Pancreas (tissue), 10 donors: ENCODE data around the gene MAU2. TPM values are rescaled to one million over a fixed set of nuclear protein-coding genes. Genes with fewer than 3 reads are reported as not detected.

Experiments used
- ATAC-seq, 4 donors: fragments of 200-7000 bp; cut with Tn5 transposase; one replicate each; pipeline versions ENCODE4 v1.8.0 to v1.9.1; 2020; ENCODE audit warnings: mild to moderate bottlenecking in 4 of 4, moderate library complexity in 4 of 4
- DNase-seq, 6 donors: peaks; one replicate each; pipeline ENCODE4 v3.0.0-alpha.2; 2020
- FAIRE-seq: peaks from 2 replicates; lab custom pipeline; 2012; peaks lifted over from hg19 to GRCh38; lab: Jason Lieb, UNC
- H3K27ac ChIP-seq, 4 donors: fragments of 200-600 bp; sonication (generic); 1 replicate in 3 of 4; 2 replicates in 1 of 4; pipeline versions ENCODE4 v1.5.0 to v1.8.0; 2020
- H3K27me3 ChIP-seq, 4 donors: fragments of 200-600 bp; one replicate each; pipeline ENCODE4 v1.8.0; 2021
- H3K36me3 ChIP-seq, 3 donors: fragments of 200-600 bp; sonication (generic) in 1 of 3; one replicate each; pipeline versions ENCODE4 v1.5.0 to v1.8.0; 2020 to 2021
- H3K4me1 ChIP-seq, 3 donors: fragments of 200-600 bp; one replicate each; pipeline ENCODE4 v1.8.0; 2021
- H3K4me3 ChIP-seq, 4 donors: fragments of 200-600 bp; sonication (generic) in 2 of 4; one replicate each; pipeline versions ENCODE4 v1.5.0 to v1.8.0; 2020 to 2021
- H3K9me3 ChIP-seq, 4 donors: fragments of 200-600 bp; one replicate each; pipeline ENCODE4 v1.8.0; 2021
- WGBS, 2 donors: extraction: QIAGEN DNeasy Blood & Tissue Kit; methylation state at CpG; one replicate each; pipeline ENCODE4 v1.1.7; 2013; 5-methylcytosine and 5-hydroxymethylcytosine counted together
- intact Hi-C, 3 donors: fragments of 100-400 bp; cut with DNase I; formaldehyde crosslinking; loops; one replicate each; pipeline versions ENCODE4 v1.11.1 to v1.14.2; 2022
- polyA plus RNA-seq, 2 donors: library from polyadenylated mRNA; stranded (reverse); fragments of 200-250 nt; gene quantifications; one replicate each; pipeline ENCODE4 v1.2.3, GENCODE V29; 2013
- total RNA-seq, 6 donors: library from RNA; stranded (reverse); fragmentation: NEBNext Ultra II Directional in 4 of 6; extraction: Animal tissue kit (Norgen Biotek cat#: 25700) in 4 of 6; gene quantifications; one replicate each; pipeline versions ENCODE4 v1.2.1 to v1.2.4, GENCODE V29; 2021 to 2023
- TF ChIP-seq, protein P1 (sequence below), 4 donors: fragments of 200-600 bp; sonication (generic) in 3 of 4; IDR thresholded peaks; one replicate each; pipeline versions ENCODE4 v1.5.0 to v1.8.0; 2021; ENCODE audit warnings: antibody characterized with exemption in 4 of 4
- donor health status: healthy with polysubstance abuse.
- donor health status: DM: no; HTN: no; CAD: no; lungs with moderate emphysema.
- donor health status: DM: no; HTN: no; CAD: no.
- donor health status: control.
- donor health status: control.
- donor health status: Bipolar disorder and iron deficiency.
- donor health status: DM: yes; HTN: yes; CAD: no.
- donor health status: DM: no; HTN: no; CAD: no.
- donor health status: DM: no; HTN: no; CAD: no.
- donor health status: DM: yes; HTN: yes; CAD: no.

MAU2 gene
- total and polyA plus RNA-seq, 8 donors, result 22.6 to 38.8 (median 30.2) TPM

DNA sequence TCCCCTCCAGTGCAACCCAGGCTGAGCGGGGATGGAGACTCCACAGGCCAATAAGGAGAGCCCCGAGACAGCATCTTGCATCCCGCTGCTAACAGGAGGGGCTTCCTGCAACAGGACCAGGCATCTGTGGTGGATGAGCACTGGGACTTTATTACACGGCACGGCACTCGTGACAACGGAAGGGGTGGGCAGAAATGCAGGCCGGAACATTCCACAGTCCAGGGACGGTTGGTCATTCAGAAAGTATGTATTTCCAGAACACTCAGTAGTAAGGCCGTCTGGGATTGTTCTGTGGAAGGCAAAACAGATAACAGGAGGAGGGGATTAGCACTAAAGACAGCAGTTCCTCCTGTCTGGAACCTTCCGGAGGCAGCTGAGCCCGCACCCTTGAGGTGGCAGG lies 44.2 kb upstream of the MAU2 start:
- no peaks in the 10 kb centered on the region for H3K9me3 ChIP-seq
- no peaks in the 10 kb centered on the region for H3K27me3 ChIP-seq
- H3K36me3 ChIP-seq, result peaks cover 0 to 26% (median 0%) of the 10 kb centered on the region in 3 donors
- 86 to 93% methylated on average over 12 of the region's 12 CpGs for WGBS, 2 donors
- no peak for FAIRE-seq
- no peak overlapping the region for H3K27ac ChIP-seq
- no peak for DNase-seq
- no peak for ATAC-seq
- H3K4me3 ChIP-seq, result no peak overlapping the region
- intact Hi-C loops, result no loop called here
- H3K4me1 ChIP-seq, result no peaks in the 10 kb centered on the region
- TF ChIP-seq, protein P1, sequence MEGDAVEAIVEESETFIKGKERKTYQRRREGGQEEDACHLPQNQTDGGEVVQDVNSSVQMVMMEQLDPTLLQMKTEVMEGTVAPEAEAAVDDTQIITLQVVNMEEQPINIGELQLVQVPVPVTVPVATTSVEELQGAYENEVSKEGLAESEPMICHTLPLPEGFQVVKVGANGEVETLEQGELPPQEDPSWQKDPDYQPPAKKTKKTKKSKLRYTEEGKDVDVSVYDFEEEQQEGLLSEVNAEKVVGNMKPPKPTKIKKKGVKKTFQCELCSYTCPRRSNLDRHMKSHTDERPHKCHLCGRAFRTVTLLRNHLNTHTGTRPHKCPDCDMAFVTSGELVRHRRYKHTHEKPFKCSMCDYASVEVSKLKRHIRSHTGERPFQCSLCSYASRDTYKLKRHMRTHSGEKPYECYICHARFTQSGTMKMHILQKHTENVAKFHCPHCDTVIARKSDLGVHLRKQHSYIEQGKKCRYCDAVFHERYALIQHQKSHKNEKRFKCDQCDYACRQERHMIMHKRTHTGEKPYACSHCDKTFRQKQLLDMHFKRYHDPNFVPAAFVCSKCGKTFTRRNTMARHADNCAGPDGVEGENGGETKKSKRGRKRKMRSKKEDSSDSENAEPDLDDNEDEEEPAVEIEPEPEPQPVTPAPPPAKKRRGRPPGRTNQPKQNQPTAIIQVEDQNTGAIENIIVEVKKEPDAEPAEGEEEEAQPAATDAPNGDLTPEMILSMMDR (IDR thresholded peaks at IDR 0.05), result no peak

DNA sequence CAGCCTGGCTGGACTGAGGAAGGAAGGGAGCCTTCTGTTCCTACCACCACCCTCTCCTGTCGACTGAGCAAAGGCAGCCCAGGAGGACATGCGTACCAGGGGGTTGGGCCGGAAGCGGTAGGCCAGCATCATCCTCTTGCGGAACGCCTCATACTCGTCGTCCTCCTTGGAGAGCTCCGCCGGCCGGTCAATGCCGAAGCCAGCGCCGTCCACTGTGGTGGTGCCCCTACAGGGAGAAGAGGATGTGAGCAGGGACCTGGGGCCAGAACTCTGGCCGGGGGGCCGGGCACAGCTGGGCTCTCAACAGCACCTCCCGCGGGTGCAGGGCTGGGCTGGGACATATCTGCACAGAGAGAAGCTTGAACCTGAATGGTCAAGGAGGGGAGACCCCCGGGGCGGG lies 43.8 kb upstream of the MAU2 start:
- intact Hi-C loops, result no loop called here
- H3K4me1 ChIP-seq, result no peaks in the 10 kb centered on the region
- DNase-seq (peak in 1 of 6 donors; percentile 74), ATAC-seq (no peak), FAIRE-seq (no peak)
- no peaks in the 10 kb centered on the region for H3K9me3 ChIP-seq
- no peaks in the 10 kb centered on the region for H3K27me3 ChIP-seq
- H3K36me3 ChIP-seq, result peaks cover 0 to 26% (median 0%) of the 10 kb centered on the region in 3 donors
- no peak overlapping the region for H3K27ac ChIP-seq
- 92 to 97% methylated on average over 13 to 20 of the region's 20 CpGs for WGBS, 2 donors
- TF ChIP-seq, protein P1 (IDR thresholded peaks at IDR 0.05), result no peak
- H3K4me3 ChIP-seq, result no peak overlapping the region

DNA sequence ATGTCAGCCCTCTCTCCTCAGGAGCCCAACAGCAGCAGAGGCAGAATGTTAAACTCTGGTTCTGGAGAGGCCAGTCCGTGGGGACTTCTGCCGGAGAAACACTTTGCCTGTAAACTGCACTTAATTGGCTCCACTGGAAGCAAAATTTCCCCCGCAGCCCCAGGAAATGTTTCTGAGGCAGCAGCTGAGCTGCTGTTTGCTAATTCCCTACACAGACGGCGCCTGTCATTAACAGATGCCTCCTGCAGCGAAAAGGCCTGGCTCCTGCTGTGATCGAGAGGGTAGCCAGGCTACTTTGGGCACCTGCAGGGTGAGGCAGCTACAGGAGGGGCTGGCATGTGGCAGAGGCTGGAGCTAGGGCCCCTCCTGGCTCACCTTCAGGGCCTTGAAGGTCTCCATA lies 42.3 kb upstream of the MAU2 start:
- H3K27ac ChIP-seq, result no peak overlapping the region
- intact Hi-C loops, result no loop called here
- no peaks in the 10 kb centered on the region for H3K4me1 ChIP-seq
- ATAC-seq (peak in 1 of 4 donors; percentile 9), DNase-seq (no peak), FAIRE-seq (no peak)
- H3K4me3 ChIP-seq, result no peak overlapping the region
- H3K27me3 ChIP-seq, result no peaks in the 10 kb centered on the region
- TF ChIP-seq, protein P1 (IDR thresholded peaks at IDR 0.05), result no peak
- WGBS, 2 donors, result 94% methylated on average over 7 of the region's 7 CpGs
- H3K36me3 ChIP-seq, result peaks cover 0 to 26% (median 0%) of the 10 kb centered on the region in 3 donors
- H3K9me3 ChIP-seq, result no peaks in the 10 kb centered on the region

DNA sequence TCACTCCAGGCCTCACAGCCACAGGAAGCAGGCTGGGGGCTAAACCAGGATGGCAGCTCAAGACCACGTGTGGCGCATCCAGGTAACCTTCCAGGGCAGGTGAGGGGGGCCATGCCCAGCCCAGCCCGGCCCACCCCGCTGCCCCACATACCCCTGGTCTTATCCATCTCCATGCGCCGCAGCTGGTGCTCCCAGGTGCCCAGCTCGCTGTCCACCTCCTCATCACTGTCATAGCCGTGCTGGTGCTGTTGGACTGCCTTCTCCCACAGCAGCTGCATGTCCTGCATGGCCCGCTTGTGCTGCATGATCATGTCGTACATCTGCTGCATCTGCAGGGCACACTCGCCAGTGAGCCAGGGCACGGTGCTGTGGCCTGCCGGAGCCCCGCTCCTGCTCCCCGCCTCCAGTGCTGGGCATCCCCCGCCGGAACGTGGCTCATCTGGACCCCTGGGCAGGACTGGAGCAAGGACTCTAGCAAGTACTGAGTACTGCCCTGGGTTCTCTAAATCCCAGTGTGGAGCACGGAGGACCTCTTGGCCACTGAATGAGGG lies 41.5 kb upstream of the MAU2 start:
- Histone ChIP-seq H3K27me3 (no peaks in the 10 kb centered on the region), H3K4me1 (no peaks in the 10 kb centered on the region), H3K27ac (no peak overlapping the region), H3K4me3 (no peak overlapping the region), H3K36me3 (peaks cover 0 to 26% (median 0%) of the 10 kb centered on the region in 3 donors), H3K9me3 (no peaks in the 10 kb centered on the region)
- no peak for FAIRE-seq
- DNase-seq, result no peak
- 93% methylated on average over 18 to 19 of the region's 19 CpGs for WGBS, 2 donors
- TF ChIP-seq, protein P1 (IDR thresholded peaks at IDR 0.05), result no peak
- intact Hi-C loops, result no loop called here
- ATAC-seq, result no peak

DNA sequence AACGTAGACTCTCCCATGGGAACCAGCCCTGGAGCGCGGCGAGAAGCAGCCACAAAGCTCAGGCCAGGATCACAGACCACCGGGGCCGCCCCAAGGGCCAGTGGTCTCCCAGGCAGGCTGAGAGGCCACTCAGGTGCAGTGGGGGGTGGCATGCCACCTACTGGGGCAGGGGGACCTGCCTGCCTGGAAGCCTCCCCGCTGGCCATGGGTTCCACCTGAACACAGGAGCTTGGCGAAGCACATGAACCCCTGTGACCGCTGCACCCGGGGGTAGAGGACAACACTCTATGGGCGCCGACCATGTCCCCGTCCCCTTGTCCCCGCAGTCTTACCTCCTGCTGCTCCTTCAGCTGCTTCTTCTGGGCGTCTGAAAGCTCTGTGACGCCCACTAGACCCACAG lies 40.8 kb upstream of the MAU2 start:
- 93 to 96% methylated on average over 16 of the region's 16 CpGs for WGBS, 2 donors

More for the DNA sequence above, 40.8 kb upstream of the MAU2 start:
- FAIRE-seq, result no peak
- Histone ChIP-seq H3K27ac (no peak overlapping the region), H3K4me1 (no peaks in the 10 kb centered on the region), H3K9me3 (no peaks in the 10 kb centered on the region), H3K4me3 (no peak overlapping the region), H3K27me3 (no peaks in the 10 kb centered on the region), H3K36me3 (peaks cover 0 to 26% (median 0%) of the 10 kb centered on the region in 3 donors)
- intact Hi-C loops, result no loop called here
- TF ChIP-seq, protein P1 (IDR thresholded peaks at IDR 0.05), result no peak
- ATAC-seq, result no peak
- peak in 1 of 6 donors; percentile 57 for DNase-seq
